CD4-positive, alpha-beta T cell treated with Interleukin-12 subunit alpha and Interleukin-12 subunit beta, for 1 hour (primary cell): ENCODE results near the gene FKRP.
"Not testable (repeated sequence)": the region's sequence is repeated elsewhere in the genome, so short reads cannot be mapped to it uniquely, and the experiment has no call there.

Experiments
- DNase-seq: peaks from one replicate; pipeline ENCODE4 v3.0.0-alpha.2; 2020

FKRP gene

DNA sequence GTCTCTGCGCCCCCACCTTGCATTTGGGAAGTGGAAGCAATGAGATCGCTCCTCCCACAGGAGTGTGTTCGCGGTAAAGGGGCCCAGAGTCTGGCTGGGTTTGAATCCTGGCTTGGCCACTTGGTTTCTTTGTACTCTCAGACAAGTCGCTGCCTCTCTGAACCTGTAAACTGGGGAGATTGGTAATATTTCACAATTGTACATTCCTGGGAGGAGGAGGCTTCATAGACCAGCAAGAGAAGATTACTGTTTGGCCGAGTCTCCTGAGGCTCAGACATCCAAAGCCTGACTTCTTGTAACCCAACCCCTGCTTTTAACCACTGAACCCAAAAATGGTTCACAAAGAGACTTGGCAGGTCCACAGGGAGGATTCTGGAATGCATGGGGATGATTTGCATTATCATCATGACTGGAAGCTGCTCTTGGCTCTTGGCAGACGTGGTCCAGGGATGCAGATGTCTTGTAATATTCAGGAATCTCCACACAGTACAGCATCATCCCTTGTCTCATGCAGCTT is 14.0 kb downstream of the FKRP start:
- no peak for DNase-seq

DNA sequence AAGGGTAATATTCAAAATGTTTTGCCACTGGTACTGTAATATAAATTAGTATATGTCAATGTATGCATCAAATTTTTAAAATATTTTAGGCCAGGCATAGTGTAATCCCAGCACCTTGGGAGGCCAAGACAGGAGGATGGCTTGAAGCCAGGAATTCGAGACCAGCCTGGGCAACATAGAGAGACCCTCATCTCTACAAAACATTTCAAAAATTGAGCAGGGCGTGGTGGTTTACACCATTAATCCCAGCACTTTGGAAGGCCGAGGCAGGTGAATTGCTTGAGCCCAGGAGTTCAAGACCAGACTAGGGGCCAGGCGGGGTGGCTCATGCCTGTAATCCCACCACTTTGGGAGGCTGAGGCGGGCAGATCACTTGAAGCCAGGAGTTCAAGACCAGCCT is 14.5 kb downstream of the FKRP start:
- DNase-seq = no peak

DNA sequence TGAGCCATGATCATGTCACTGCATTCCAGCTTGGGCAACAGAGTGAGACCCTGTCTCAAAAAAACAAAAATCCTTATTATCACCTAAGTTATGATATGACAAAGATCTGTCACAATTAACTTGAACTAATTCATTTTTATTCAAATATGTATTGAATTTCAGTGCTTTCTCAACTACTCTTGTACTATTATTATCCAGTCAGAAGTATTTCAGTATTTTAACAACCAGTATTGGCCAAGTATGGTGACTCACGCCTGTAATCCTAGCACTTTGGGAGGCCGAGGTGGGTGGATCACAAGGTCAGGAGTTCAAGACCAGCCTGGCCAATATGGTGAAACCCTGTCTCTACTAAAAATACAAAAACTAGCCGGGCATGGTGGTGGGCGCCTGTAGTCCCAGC is 15.0 kb downstream of the FKRP start:
- not testable (repeated sequence) for DNase-seq

DNA sequence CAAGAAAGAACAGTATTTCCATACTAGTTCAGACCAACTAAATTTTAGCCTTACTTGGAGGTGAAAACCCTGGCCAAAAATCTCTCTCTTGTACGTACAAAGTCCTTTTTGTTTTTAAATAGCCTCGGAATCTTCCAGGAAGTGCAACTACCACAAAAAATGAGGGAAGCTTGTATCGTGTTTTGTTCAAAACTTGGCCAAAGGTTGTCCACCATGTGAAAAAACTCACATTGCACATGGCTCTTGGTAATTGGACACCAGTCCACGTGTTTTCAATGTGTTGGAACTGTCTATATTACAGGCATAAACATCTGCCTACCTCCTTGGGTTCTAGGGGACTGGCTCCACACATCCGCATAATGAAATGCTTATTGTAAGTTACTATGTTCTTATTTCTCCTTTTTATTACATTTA is 15.6 kb downstream of the FKRP start:
- no peak for DNase-seq

DNA sequence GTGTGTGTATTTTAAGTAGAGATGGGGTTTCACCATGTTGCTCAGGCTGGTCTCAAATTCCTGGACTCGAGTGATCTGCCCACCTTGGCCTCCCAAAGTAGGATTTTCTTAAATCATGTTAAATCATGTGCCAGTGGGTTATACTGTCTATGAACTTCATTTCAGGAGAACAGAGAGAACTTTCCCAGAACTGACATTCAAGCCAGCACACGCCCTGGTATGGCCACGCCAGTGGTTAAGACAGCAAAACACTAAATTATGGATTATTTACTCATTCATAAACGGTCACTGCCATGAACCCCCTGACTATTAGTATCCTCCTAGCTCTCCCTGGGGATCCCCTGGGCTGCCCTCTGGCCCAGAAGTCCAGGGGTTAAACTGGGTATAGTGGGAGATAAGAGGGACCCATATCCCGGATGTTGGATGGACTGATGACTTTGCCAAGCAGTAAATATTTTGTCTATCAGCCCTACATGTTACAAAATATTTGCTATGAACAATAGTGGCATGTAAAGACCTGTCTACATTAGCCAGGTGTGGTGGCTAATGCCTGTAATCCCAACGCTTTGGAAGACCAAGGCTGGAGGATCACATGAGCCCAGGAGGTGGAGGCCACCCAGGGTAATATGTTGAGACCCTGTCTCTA is 16.5 kb downstream of the FKRP start:
- no peak for DNase-seq

DNA sequence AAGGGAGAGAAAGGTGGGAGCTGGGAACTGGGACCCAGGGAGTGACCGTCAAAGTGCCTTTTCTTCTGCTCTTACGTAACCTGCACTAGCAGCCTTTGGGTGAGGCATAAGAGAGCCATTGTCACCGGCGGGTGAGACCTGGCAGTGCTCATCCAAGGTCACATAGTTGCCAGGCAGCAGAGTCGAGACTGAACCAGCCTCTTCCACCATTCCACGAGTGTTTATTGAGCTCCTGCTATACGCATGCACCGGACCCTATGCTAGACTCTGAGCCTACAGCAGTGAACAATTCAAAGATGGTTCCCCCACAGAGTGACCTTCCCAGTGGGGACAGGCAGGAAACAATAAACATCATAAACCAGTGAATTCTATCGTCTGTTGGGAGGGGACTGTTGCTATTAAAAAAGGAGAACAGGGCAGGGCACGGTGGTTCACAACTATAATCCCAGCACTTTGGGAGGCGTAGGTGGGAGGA is 19.0 kb downstream of the FKRP start:
- DNase-seq = no peak

DNA sequence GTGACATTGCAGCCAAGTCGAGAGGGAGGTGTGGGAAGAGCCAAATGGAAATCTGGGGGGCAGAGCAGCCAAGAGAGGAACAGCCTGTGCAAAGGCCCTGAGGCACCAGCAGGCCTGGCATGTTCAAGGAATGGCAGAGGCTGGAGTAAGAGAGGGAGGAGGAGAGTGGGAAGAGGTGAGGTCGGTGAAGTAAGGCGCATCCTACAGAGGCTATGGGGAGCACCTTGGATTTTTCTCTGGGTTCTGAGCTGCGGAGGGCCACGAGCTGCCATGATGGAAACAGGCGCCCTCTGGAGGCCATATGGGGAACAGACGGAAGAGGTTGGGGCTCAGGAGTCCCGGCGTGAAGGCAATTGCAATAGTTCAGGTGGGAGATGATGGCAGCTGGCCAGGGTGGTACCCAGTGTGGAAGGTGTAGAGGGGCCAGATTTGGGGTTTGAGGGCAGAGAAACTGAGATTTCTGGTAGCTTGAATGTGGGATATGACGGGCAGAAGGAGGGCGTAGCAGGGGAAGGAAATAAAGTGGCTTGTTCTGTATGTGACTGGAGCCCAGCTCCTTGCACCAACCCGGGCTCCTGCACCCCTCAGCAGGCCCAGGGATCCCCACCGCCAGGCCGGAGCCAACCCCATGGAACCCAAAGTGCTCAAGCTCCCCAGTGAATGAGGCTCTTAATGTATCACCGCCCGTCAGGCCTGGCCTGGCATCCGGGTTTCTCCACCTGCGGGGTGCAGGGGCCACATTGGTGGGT is 20.9 kb downstream of the FKRP start:
- peak; percentile 71 for DNase-seq

DNA sequence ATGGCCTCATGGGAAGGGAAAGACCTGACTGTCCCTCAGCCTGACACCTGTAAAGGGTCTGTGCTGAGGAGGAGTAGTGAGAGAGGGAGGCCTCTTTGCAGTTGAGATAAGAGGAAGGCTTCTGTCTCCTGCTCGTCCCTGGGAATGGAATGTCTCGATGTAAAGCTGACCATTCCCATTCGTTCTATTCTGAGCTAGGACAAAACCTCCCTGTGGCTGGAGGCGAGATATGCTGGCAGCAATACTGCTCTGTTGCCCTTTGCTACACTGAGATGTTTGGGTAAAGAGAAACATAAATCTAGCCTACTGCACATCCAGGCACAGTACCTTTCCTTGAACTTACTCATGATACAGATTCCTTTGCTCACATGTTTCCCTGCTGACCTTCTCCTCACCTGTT is 22.9 kb downstream of the FKRP start:
- DNase-seq = not testable (repeated sequence)

DNA sequence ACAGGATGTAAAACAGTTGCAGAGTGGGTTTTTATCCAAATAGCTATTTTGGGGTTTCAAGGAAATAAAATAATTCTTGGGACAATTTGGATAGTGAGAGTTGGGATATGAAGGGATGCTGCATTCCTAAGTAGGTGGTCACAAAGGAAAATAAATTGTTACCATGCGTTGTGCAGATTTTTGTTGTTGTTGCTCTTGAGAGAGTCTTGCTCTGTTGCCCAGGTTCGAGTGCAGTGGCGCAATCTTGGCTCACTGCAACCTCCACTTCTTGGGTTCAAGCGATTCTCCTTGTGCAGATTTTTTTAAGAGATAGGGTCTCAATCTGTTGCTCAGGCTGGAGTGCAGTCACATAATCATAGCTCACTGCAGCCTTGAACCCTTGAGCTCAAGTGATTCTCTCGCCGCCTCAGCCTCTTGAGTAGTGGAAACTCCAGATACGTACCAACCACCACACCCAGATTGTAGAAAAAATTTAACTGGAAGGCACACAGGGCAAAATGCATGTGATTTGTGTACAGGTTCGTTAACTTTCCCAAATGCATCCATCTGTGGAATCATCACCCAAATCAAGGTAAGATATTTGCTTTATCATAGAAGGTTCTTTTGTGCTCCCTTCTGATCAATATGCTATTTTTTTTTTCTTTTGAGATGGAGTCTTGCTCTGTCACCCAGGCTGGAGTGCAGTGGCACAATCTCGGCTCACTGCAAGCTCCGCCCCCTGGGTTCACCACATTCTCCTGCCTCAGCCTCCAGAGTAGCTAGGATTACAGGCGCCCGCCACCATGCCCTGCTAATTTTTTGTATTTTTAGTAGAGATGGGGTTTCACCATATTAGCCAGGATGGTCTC is 26.5 kb downstream of the FKRP start:
- no peak for DNase-seq

DNA sequence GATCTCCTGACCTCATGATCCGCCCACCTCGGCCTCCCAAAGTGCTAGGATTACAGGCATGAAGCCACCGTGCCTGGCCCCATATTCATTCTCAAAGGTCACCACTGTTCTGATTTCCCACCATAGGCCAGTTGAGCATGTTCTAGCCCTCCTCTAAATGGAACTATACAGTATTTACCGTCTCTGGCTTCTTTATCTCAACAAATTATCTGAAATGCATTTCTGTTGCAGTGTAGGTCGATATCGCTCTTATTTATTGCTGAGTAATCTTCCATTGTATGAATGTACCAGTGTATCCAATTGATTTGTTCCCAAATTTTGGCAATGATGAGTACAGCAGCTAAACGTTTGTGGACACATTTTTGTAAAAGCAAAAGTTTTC is 27.2 kb downstream of the FKRP start:
- DNase-seq = no peak

DNA sequence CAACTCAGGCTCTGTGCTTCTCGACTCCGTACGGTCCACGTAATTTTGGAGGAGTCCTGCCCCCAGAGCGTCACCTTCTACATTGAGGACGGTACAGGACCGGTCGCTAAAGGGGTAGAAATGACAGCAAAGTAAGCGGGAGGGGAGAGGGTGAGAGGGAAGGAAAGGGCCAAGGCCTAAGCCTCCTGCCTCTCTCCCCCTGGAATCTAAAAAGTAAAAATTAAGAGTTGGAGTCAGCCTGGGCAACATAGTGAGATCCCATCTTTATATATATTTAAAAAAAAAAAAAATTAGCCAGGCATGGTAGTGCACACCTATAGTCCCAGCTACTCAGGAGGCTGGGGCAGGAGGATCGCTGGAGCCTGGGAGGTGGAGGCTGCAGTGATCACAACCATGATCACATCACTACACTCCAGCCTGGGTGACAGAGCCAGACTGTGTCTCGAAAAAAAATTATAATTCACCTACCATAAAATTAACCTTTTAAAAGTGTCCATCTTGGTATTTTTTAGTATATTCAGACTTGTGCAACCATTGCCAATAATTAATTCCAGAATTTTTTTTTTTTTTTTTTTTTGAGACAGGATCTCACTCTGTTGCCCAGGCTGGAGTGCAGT is 29.9 kb downstream of the FKRP start:
- no peak for DNase-seq

DNA sequence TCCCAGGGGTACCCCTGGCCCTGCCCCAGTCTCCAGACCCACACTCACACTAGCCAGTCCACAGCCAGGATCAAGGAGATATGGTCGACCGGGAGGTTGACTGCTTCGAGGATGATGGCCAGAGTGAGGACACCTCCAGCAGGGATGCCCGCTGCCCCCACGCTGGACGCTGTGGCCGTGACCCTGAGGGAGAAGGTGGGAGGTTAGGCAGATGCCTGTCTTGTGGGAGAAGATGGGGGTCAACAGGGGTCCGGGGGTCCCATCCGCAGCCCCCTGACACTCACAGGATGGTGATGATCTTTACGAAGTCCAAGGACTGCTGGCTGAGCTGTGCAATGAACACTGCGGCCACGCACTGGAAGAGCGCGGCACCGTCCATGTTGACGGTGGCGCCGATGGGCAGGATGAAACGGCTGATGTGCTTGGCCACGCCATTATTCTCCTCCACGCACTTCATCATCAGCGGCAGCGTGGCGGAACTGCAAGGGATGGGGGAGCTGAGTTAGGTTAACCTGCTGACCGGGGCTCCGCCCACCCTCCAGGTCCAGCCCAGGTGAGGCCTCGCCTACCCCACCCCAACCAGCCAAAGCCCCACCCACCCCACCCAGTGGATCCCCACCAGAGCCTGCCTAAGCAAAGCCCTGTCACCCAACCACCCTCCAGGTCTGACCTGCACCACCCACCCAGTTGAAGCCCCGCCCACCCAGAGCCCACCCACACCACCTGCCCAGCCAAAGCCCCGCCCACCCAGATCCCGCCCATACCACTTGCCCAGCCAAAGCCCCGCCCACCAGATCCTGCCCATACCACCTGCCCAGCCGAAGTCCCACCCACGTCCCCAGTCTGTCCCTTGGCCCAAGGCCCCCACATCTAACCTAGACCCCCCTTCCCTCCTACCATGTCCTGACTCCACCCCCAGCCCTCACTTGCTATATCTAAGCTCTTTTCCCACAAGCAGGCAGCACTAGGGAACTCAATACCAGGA is 31.4 kb downstream of the FKRP start:
- no peak for DNase-seq

DNA sequence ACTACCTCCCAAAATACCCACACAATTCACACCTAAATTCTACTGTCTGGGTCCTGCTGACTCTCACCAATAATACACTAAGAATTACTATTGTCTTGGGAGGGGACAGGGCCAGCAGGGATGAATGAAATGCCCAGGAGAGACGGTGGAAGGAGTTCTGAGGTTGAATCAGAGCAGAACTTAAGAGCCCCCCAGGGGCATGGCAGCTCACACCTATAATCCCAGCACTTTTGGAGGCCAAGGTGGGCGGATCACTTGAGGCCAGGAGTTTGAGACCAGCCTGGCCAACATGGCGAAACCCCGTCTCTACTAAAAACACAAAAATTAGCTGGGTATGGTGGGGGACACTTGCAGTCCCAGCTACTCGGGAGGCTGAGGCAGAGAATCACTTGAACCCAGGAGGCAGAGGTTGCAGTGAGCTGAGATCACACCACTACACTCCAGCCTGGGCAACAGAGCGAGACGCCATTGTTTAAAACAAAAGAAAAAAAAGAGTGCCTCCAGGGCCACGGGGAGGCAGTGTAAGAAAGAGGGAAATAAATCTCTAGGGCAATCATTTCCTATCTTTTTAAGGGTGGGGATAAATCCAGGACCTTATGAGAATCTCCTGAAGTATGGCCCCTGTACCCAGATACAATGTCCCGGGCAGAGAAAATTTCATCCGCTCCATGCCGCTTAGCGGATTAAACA is 32.2 kb downstream of the FKRP start:
- not testable (repeated sequence) for DNase-seq

DNA sequence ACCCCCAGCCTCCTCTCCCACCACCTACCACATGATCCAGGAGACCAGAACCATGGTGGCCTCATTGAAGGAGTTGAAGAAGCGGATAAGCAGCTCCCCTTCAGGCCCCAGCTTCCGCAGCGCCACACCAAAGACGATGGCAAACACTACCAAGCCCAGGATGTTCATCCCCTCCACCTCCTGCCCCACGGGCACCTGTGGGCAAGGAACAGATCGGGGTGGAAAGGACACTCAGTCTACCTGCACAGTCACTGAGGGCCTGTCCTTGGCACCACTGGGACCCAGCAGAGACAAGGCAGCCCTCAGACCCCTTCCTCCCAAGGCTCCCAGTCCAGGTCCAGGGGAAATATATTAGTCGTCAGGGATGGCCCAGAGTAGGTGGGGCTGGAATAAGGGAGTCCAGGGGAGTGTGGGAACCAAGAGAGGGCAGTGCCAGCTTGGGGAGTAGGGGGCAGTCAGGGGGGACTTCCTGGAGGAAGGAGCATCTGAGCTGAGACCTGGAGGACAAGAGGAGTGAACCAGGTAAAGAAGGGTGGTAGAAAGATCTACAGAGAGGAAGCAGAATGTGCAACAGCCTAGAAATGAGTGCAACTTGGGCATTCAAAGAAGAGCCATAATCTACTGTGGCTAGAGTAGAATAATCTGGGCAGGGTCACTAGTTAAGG is 36.6 kb downstream of the FKRP start:
- DNase-seq = no peak

DNA sequence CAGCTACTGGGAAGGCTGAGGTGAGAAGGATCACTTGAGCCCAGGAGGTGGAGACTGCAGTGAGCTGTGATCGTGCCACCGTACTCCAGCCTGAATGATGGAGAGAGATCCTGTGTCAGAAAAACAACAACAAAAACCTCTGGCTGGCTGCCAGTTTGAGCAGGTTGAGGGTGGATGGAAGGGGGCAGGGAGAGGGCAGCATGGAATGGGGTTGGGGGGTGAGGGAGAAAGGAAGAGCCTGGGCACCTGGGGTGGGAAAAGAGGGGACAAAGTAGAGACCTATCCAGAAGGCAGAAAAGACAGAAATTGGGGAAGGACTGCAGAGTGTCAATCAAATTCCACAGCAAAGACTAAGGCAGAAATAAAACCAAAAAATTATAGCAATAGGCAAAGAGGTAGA is 37.8 kb downstream of the FKRP start:
- DNase-seq = no peak

DNA sequence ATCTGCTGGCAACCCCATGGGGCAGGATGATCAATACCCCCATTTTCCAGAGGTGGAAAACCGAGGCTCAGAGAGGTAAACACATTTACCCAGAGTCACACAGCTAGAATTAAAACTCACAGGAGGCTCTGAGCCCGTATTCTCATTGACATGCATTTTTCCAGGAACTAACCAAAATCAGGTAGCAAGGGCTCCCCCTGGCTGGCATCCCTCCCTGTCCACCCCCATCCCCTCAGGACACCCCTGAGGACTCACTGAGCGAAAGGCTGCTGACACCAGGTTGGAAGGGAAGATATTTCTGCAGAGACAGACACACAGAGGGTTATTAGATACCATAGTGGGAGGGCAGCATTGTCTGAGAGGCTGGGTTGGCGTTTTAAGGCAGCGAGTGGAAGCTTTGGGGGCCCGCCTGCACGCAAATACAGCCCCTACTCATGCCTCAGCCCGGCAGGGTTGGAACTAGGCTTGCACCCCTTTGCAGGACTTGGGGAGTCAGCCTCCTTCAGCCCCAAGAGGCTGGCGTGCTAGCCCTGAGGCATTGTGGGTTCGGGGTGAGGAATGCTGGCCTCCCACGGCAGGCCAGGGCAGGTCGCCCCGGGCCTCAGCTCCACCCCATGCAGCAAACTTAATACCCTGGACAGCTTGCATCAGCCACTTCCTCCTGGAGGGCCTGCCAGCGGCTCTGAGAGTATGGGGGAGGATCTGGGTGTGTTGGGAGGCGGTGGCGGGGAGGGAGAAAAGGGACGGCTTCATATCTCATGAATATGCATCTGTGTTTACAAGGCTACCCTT is 38.6 kb downstream of the FKRP start:
- DNase-seq = peak; percentile 47

DNA sequence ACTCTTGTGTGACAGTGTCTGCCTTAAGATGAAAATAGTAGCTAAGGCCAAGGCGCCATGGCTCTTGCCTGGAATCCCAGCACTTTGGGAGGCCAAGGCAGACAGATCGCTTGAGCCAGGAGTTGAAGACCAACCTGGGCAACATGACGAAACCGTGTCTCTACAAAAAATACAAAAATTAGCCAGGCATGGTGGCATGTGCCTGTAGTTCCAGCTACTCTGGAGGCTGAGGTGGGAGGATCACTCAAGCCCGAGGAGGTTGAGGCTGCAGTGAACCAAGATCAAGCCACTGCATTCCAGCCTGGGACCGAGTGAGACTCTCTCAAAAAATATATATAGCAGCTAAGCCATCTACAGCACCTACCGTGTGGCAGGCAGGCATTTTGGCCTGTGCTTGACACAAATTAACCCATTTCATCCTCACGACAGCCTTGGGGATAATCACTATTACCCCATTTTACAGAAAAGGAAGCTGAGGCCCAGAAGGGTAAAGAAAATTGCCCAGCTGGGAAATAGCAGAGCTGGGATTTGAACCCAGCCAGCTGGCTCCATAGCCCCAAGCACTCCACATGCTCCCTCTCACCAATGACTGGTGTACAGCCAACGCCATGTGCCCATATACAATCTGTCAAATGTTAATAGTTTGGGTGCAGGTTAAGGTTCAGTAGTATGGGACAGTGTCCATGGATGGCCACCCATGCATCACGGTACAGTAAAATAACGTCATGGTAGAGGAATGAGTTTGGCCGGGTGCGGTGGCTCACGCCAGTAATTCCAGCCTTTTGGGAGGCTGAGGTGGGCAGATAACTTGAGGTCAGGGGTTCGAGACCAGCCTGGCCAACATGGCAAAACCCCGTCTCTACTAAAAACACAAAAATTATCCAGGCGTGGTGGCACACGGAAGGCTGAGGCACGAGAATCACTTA is 39.5 kb downstream of the FKRP start:
- no peak for DNase-seq

DNA sequence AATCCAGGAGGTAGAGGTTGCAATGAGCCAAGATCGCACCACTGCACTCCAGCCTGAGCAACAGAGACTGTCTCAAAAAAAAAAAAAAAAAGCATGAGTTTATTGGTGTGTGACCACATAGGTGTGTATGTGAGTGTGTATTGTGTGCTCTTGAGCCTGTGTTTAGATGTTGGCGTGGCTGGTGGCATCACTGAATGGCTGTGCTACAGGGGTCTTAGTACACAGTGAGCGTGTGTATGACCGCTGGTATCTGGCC is 40.1 kb downstream of the FKRP start:
- no peak for DNase-seq
